NCI-H128 (cell line): ENCODE measurements around the gene C6orf52.
"Not testable (repeated sequence)": the region's sequence is repeated elsewhere in the genome, so short reads cannot be mapped to it uniquely, and the experiment has no call there.

Source experiments
- DNase-seq: peaks from one replicate; lab custom pipeline; 2025; ENCODE audit not compliant: unreplicated experiment; lab: John Stamatoyannopoulos, UW

C6orf52 gene

DNA sequence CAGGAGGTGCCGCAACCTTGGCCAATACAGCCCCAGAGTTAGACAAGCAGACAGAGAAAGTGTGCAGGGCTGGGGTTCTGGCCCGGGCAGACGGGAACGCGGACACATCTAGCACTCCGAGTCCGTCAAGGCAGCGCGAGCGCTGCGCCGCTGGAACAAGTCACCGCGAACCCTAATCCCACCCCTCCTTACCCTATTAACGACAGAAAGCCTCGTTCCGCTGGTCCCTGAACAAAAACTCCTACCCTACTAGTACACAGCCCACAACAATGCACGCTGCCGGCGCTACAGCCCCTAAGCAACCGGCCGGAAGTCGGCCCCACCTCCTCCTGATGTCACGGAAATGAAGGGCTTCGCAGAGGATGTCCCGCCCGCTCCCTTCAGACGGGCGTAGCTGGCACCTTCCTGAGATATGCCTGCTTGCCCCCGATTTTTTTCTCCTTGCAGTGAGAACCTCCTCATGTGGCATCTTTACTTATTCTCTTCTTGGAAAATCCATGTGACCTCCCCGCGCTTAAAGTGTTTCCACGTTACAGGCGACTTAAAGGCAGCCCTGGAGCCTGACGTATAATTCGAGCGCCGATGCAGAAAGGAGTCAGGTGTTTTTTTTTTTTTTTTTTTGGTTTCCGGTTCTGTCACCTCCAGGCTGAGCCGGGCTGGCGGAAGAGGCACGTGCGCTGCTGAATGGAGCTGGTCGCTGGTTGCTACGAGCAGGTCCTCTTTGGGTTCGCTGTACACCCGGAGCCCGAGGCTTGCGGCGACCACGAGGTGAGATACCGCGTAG lies at the start of gene C6orf52, which contains the start of gene PAK1IP1:
C6orf52 (minus strand) TSS at position 315 of the 784 bp plus-strand sequence. CDS start 7,066 bp downstream, outside the sequence.
PAK1IP1 (plus strand) TSS at position 671 of the 784 bp plus-strand sequence; CDS start at position 685, 14 bp downstream.
- DNase-seq = peak; percentile 91

DNA sequence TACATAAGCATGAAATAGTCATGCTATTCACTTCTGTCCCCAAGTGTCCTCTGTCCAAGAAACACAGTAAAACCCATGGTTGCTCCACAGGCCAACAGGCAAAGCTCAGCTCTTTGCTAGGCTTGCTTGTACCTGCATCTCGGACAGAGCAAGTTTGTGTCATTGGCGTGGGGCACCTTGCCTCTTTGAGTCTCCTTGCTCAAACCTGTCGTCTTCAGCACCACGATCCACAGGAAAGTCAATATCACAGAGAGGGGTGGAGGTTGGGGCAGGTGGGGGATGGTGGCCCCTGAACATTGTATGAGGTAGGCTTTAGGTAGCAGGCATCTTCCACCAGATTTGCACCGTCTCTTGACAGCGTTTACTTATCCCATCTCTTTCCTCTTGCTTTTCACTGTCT lies 49.1 kb upstream of the C6orf52 start:
- DNase-seq = no peak

DNA sequence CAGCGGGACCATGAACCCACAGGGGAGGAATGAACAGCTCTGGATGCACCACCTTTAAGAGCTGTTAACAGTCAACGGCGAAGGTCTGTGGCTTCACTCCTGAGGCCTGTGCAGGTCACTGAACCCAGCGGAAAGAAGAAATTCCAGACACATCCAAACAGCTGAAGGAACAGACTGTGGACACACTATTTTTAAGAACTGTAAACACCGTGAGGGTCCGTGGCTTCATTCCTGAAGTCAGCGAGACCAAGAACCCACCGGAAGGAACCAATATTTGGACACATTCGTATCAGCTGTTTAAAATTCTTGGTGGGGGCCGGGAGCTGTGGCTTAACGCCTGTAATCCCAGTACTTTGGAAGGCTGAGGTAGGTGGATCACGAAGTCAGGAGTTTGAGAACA lies 47.8 kb upstream of the C6orf52 start:
- no peak for DNase-seq

DNA sequence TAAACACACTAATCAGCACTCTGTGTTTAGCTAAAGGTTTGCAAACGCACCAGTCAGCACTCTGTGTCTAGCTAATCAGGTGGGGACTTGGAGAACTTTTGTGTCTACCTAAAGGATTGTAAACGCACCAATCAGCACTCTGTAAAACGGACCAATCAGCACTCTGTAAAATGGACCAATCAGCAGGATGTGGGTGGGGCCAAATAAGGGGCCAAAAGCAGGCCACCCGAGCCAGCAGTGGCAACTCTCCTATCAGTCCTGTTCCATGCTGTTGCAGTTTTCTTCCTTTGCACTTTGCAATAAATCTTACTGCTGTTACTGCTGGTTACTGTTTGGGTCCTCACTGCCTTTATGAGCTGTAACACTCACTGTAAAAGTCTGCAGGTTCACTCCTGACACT lies 47.2 kb upstream of the C6orf52 start:
- not testable (repeated sequence) for DNase-seq

DNA sequence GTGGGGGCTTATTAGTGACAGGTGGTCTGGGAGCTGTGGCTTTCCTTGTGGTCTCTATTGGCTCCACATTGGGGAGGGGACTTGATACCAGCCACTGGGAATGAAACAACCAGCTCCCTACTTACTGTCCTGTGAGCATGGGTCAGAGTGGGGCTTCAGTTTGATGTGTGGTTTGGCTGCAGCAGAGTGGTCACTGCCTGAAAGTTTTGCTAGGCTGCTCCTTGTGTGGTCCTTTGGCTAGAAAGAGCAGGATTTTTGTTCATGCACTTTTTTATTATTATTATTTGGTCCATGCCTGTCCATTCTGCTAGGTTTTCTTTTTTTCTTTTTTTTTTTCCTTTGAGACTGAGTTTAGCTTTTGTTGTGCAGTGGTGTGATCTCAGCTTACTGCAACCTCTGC lies 45.6 kb upstream of the C6orf52 start:
- DNase-seq = no peak

DNA sequence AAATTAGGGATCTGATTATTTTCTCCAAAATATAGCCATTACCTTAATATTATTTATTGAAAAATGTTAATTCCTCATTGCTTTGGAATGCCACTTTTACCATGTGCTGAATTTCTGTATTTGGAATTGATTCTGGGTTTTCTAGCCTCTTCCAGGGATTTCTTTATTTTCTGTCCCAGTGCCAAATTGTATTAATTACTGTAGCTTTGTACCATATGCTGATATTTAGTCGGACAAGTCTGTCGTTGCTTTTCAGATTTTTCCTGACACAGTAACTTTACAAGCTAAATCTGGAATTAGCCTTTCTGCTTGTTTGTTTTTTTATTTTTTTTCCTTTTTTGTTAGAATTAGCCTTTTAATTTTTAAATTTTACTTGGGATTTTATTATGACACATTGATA lies 42.3 kb upstream of the C6orf52 start:
- no peak for DNase-seq

DNA sequence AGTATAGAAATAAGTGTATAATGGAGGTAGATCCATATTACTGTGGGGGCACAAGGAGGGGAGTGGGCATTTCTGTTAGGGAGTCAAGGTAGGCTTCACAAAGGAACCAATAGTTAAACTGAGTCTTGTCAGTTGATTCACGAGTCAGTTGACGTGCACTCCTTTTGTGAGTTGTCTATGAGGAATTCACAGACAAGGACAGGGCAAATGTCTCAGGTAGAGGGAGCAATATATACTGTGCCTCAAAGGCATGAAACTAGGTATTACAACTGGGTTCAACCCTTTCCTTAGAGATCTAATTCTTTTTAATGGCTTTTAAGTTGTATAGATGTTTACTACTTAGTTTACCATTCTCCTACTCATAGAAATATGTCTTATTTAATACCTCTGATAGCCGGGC lies 39.4 kb upstream of the C6orf52 start:
- no peak for DNase-seq

DNA sequence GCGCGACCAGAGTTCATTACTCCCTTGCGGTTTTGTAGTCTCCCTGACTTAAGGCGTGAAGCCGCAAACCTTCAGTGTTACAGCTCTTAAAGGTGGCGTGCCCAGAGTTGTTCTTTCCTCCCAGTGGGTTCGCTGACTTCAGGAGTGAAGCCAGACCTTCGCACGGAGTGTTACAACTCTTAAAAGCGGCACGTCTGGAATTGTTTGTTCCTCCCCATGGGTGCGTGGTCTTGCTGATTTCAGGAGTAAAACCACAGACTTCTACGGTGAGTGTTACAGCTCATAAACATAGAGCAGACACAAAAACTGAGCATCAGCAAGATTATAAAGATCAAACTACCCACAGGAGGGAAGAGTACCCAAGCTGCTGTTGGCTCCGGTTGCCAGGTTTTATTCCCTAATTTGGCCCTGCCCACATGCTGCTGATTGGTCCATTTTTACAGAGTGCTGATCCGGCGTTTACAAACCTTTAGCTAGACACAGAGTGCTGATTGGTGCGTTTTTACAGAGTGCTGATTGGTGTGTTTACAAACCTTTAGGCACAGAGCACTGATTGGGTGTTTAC lies 38.8 kb upstream of the C6orf52 start:
- no peak for DNase-seq

DNA sequence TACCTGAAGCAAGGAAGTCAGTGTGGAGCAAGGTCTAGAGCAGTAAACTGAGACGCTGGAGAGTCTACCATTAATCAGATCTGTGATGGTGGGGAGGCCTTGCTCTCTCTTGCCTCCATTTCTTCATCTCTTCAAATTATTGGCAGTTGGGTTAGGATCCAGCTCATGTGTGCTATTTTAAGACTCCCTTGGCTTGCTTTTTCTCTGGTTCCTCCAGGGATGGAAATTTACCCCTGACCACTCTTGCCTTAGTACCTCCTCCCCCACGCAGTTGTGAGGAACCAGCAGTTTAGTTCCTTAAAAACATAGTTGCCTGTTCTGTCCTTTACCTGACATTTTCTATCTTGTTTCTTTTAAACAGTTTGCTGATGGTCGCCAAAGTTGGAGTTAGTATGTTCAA lies 35.8 kb upstream of the C6orf52 start:
- no peak for DNase-seq

DNA sequence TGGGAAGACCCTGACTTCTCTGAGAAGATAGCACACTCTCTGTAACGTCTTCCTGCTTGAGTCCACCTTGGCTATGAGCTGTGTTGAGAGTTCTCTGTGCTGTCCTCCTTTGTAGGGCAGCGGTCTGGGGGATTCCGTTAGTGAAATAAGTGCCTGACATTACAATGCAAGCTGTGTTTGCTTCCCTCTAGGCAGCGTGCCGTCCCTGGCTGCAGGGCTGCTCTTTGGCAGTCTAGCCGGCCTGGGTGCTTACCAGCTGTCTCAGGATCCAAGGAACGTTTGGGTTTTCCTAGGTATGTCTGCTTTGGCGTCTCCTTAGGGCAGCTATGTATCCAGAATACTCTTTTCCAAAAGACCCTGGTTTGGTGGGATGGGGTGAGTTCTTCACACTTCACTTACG lies 31.3 kb upstream of the C6orf52 start:
- DNase-seq = no peak

DNA sequence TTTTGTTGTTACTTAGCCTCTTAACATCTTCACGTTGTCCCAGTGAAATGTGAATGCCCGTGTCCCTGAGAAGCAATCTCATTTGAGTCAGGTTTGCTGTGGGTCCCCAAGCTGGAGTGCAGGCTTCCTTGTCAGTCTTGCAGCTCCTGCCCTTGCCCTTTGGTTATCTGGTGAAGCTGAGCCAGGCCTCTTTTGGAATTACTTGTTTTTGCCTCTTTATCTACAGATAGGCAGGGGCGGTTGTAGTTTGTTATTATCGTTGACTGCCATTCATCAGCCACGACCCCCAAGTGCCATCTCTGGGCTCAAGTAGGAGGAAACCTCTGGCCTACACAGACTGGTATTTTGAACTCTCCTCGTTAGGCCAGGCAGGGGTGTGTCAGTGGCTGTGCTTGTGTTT lies 30.6 kb upstream of the C6orf52 start:
- DNase-seq = no peak

DNA sequence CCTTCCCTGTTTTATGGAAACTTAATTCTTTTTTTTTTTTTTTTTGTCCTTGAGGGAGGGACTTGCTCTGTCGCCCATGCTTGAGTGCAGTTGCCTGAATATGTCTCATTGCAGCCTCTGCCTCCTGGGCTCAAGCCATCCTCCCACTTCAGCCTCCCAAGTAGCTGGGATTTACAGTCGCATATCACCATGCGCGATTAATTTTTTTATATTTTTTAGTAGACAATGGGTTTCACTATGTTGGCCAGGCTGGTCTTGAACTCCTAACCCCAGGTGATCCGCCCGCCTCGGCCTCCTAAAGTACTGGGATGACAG lies 29.1 kb upstream of the C6orf52 start:
- no peak for DNase-seq

DNA sequence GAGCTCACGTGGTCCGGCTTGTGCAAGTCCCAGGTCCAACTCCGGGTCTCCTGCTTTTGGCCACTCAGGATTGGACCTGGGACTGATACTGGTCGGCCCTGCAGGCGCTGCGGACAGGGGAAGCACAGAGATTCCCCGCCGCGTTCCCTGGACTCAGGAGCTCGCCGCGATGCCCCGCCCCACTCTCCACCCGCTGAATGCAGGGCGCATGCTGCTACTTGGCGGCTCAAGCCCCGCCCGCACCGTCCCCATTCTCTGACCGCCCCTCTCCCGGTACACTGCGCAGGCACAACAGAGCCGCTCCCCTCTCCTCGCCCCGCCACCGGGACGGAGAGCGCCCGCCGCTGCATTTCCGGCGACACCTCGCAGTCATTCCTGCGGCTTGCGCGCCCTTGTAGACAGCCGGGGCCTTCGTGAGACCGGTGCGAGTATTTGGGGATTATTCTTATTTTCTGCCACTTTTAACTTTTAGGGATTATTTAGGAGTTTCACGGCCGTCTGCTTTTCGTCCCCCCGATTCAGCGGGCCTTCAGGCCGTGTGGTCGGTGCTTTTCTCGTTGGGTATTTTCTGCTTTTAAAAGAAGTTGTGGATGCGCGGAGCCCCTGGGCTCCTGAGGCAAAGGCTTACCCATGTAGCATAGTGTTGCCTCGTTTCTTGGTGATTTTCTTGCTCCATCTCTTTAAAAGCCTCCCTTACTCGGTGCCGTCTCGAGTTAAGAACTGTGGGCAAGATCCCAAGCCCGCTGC lies 28.6 kb upstream of the C6orf52 start, which contains the start of gene TMEM14C:
TMEM14C (plus strand) TSS at position 251 of the 747 bp plus-strand sequence. CDS start 1,544 bp downstream, outside the sequence.
- DNase-seq = peak; percentile 93

DNA sequence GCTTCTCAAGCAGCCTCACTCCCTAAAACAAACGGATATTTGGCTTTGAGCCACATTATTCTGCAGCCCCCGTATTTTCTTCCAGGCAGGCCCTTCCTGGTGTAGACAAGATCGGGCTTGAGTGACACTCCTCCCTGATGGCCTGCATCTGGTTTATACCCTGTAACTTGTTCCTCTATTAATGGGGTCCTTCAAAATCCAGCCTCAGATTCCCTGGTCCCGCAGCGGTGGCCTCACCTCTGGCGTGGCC lies 28.1 kb upstream of the C6orf52 start:
- no peak for DNase-seq

DNA sequence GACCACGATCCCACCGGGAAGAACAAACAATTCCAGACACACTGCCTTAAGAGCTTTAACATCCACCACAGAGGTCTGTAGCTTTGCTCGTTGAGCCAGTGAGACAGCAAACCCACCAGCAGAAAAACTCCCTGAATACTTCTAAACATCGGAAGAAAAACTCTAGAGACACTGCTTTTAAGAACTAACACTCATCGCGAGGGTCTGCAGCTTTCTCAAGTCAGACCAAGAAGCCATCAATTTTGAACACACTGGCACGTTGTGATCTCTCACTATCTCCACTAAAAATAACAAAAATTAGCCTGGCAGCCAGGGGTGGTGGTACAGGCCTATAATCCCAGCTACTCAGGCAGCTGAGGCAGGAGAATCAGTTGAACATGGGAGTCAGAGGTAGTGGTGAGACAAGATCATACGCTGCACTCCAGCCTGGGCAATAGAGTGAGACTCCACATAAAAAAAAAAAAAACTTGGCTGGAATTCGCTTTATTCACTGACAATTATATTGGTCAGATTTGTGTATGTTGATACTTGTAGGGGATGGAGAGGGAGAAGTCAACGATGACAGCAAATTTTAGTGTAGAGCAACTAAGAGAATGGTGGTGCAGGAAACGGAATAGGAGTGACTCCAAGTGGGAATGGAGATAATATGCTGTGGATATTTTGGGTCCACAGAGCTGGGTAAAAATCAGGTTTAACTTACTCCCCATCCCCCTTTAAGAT lies 27.6 kb upstream of the C6orf52 start:
- DNase-seq = no peak

DNA sequence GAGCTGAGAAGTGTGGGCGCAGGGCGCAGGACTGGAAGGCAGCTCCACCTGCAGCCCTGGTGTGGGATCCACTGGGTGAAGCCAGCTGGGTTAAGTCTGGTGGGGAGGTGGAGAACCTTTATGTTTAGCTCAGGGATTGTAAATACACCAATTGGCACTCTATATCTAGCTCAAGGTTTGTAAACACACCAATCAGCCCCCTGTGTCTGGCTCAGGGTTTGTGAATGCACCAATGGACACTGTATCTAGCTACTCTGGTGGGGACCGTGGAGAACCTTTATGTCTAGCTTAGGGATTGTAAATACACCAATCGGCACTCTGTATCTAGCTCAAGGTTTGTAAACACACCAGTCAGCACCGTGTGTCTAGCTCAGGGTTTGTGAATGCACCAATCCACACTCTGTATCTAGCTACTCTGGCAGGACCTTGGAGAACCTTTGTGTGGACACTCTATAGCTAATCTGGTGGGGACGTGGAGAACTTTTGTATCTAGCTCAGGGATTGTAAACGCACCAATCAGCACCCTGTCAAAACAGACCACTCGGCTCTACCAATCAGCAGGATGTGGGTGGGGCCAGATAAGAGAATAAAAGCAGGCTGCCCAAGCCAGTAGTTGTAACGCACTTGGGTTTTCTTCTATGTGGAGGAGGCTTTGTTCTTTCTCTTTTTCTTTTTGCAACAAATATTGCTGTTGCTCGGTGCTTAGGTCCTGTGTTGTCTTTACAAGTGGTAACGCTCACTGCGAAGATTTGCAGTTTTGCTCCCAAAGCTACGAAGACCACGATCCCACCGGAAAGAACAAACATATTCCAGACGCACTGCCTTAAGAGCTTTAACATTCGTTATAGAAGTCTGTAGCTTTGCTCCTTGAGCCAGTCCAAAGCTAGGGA lies 26.8 kb upstream of the C6orf52 start:
- DNase-seq = not testable (repeated sequence)

DNA sequence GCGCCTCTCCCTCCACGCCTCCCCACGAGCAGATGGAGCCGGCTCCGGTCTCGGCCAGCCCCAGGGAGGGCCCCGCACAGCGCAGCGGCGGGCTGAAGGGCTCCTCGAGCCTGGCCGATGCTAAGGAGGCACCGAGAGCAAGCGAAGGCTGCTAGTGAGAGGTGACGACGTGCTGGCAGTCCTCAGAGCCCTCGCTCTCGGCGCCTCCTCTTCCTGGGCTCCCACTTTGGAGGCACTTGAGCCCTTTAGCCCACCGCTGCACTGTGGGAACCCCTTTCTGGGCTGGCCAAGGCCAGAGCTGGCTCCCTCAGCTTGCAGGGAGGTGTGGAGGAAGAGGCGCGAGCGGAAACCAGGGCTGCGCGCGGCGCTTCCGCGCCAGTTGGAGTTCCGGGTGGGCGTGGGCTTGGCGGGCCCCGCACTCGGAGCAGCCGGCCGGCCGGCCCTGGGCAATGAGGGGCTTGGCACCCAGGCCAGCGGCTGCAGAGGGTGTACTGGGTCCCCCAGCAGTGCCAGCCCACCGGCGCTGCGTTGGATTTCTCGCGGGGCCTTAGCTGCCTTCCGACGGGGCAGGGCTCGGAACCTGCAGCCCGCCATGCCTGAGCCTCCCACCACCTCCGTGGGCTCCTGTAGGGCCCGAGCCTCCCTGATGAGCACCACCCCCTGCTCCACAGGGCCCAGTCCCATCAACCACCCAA lies 26.0 kb upstream of the C6orf52 start:
- DNase-seq = no peak

DNA sequence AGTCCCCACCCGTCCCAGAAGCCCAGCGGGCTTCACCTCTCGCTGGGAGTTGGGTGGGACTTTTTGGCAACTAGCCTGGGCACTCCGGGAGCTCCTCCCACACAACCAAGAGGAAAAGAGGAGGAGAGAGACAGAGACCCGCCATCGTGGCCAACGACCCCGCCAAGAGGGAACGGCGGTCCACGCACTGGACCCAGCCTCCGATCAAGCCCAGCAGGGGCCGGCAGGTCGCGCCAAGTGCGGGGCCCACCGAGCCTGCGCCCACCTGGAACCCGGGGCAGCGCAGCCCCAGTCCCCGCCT lies 25.5 kb upstream of the C6orf52 start:
- no peak for DNase-seq

DNA sequence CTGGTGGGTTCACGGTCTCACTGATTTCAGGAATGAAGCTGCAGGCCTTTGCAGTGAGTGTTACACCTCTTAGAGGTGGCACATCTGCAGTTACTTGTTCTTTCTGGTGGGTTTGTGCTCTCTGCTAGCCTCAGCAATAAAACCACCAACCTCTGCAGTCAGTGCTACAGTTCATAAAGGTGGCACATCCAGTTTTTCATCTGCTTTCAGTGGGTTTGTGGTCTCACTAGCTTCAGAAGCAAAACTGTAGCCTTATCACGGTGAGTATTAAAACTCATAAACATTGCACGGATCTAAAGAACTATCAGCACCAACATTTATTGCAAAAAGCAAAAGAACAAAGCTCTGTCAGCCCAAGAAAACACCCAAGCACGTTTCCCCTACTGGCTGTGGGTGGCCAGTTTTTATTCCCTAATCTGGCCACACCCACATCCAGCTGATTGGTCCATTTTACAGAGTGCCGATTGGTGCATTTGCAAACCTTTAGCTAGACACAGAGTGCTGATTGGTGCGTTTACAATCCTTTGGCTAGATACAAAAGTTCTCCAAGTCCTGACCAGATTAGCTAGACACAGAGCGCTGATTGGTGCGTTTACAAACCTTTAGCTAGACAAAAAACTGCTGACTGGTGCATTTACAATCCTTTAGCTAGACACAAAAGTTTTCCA lies 25.0 kb upstream of the C6orf52 start:
- DNase-seq = no peak

DNA sequence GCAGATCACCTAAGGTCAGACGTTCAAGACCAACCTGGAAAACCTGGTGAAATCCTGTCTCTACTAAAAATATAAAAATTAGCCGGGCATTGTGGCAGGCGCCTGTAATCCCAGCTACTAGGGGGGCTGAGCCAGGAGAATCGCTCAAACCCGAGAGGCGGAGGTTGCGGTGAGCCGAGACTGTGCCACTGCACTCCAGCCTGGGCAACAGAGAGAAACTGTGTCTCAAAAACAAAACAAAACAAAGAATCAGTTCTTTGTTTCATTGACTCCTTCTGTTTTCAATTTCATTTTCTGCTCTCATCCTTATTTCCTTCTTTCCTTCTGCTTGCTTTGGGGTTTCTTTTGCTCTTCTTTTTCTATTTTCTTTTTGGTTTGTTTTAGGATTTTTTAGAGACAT lies 19.5 kb upstream of the C6orf52 start:
- DNase-seq = no peak
